ENCODE measurements around the gene LENEP. TPM values are rescaled to one million over a fixed set of nuclear protein-coding genes. Genes with fewer than 3 reads are reported as not detected.

The LENEP gene, protein sequence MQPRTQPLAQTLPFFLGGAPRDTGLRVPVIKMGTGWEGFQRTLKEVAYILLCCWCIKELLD
- 1 to 10 TPM; 1.1 to 1.9 TPM for total RNA-seq

DNA sequence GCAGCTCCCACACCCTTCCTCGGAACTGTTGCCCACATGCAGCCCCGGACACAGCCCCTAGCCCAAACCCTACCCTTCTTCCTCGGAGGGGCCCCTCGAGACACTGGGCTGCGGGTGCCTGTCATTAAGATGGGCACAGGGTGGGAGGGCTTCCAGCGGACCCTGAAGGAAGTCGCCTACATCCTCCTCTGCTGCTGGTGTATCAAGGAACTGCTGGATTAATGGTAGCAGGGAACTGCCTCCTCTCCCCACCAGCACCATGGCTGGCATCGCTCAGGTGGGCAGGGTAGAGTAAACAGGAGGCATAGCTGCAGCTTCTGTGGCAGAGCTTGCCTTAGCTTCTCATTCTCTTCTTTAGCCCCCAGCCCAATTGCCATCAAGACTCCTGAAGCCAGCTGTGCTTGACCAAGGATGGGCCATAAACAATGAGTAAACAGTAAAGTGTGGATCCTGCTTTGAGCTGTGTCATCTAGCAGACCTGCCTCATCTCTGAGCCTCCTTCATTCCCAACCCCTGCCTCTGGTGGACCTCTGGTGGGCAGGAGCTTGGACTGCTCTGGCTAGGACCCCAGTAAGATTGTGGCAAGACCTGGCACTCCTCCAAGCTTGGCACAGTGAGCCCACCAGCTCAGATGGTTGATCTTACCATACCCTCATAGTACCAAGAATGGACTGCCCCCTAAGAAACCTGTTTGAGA, at the start of gene LENEP:
TSS of gene LENEP (plus strand) at position 15 of the 697 bp plus-strand sequence. CDS start at position 37, 22 bp downstream.
- no peak for ATAC-seq (ENCODE audit: low read depth)
- Mint-ChIP-seq H3K9me3 (no peaks in the 10 kb centered on the region), H3K36me3 (peaks cover 4% of the 10 kb centered on the region), H3K4me3 (no peak within 1 kb of the TSS), H3K4me1 (peaks cover 28% of the 10 kb centered on the region), H3K27me3 (no peaks in the 10 kb centered on the region), H3K27ac (peak within 1 kb of the TSS; percentile 19)
- POLR2A ChIA-PET = interaction anchor here (0.7 to 5.2 kb wide), 10 partner anchors 11 to 40 kb away, joined by 3 to 36 read pairs (median 4); partner anchors contain the start of genes FLAD1 and PYGO2
- DNase-seq = no peak

DNA sequence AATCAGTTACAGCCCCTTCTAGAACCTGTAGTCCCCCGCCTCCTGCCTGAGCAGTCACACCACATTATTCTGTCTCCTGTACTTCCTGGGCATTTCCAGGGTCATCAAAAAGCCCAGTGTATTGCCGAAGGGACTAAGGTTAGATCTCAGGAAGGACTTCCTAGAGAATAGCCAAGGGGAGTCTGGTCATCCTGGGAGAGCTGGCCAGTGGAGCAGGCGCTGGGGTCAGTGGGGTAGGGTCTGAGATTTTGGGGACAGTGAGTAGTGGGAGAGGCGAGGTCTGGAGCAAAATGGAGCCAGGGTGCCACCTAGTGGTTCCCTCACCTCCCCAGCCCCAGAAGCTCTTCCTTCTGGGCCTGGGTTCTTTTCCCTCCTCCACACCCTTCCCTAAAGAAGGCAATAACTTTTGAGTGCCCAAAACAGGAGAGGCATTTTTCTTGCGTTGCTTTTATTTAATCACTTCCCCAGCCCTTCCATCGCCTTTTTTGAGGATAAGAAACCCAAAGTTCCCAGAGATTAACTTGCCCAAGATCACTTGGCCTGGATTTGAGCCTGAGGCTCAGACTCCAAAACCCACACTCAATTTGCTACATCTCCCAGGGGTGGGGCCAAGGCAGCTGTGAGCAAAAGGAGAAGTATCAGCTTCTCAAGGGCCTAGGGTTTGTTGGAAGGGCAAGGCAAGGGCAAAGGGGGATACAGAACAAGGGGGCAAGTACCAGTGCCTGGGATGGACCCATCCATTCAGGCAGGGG, 49.6 kb upstream of the LENEP start:
- no peaks in the 10 kb centered on the region for H3K27me3 Mint-ChIP-seq
- ATAC-seq (ENCODE audit: low read depth) (no peak), DNase-seq (peak; percentile 52)
- peaks cover 6% of the 10 kb centered on the region for H3K36me3 Mint-ChIP-seq
- POLR2A ChIA-PET = interaction anchor here (0.8 to 1.2 kb wide), 2 partner anchors 337 to 384 kb away, joined by 3 read pairs; no protein-coding TSS in a partner anchor
- peak overlapping the region; percentile 10 for H3K4me3 Mint-ChIP-seq
- H3K4me1 Mint-ChIP-seq = peaks cover 46% of the 10 kb centered on the region
- H3K9me3 Mint-ChIP-seq = no peaks in the 10 kb centered on the region
- peak overlapping the region; percentile 92 for H3K27ac Mint-ChIP-seq

DNA sequence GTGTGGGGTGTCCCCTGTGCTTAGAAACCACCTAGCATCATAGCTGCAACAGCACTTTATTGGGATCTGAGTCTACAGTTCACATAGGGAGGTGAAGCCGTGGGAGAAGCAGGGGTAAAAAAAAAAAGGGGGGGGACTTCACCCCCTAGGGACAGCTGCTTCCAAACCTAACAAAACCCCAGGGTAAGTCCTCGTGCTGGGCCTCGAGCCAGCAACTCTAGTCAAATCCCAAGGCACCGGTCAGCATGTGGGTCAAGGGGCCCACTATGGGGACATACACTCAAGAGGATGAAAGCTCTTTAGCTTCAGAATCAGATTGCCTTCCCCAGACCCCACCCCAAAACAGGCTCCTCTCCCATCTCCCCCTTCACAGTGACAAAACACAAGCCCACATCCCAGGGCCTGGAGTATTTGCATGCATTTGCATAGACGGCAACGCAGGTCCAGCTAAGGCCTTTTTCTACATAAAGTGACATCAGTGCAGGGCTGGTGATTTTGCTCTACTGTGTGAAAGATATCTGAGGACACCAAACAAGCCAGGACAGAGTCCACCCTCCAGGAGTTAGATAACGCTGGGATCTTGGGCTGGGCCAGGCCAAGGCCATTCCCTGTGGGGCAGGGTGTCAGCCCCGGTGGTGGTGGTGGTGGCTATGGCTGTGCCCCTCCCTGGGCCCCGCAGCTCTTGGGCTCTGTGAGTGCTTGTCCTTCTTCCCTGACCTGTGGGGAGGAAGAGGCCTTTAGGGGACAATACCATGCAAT, 48.8 kb upstream of the LENEP start:
- no peak for ATAC-seq (ENCODE audit: low read depth)

DNA sequence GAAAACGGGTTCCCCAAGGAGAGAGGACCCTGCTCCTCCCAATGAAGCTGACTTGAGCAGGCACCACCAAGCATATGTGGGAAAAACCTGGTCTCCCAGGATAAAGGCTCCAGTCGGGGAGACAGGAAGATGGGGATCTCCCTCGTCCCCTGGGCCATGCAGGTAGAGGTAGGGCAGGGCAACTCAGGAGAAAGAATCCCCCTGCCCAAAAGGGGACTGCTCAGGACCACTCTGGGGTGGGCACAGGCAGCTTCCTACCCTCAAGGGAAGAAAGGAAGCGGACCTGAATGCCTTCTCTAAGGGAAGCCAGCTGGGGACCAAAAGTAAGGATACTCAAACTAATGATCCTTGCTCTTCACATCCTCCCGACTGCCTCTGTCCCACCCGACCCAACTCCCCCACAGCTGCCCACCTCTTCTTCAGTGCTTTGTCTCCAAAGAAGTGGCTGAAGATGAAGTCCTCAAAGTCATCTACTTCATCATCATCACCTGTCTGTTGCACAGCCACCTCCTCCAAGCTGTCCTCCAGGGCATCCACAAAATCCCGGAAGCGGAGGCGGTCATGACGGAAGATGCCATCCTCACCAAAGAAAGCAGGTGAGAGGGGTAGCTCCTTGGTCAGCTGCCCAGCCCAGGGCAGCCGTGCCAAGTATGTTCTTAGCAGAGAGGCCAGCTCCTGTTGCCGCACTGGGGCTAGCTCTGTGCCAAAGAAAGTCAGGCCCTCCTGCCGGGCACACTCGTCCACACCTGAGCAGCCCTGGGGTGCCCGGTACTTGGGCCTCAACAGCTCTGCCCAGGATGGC, 48.0 kb upstream of the LENEP start:
- no peak for DNase-seq
- Mint-ChIP-seq H3K27me3 (no peaks in the 10 kb centered on the region), H3K36me3 (peaks cover 8% of the 10 kb centered on the region), H3K4me3 (no peak overlapping the region), H3K27ac (no peak overlapping the region), H3K4me1 (peaks cover 40% of the 10 kb centered on the region), H3K9me3 (no peaks in the 10 kb centered on the region)
- no peak for ATAC-seq (ENCODE audit: low read depth)
- POLR2A ChIA-PET = interaction anchor here (0.6 to 1.9 kb wide), 4 partner anchors 9 to 338 kb away, joined by 3 to 9 read pairs (median 6); partner anchors contain the start of genes PBXIP1 and PMVK

More for the DNA sequence above, 48.8 kb upstream of the LENEP start:
- peaks cover 8% of the 10 kb centered on the region for H3K36me3 Mint-ChIP-seq
- peak overlapping the region; percentile 92 for H3K27ac Mint-ChIP-seq
- no peak for DNase-seq
- no peaks in the 10 kb centered on the region for H3K9me3 Mint-ChIP-seq
- peaks cover 42% of the 10 kb centered on the region for H3K4me1 Mint-ChIP-seq
- H3K27me3 Mint-ChIP-seq = no peaks in the 10 kb centered on the region
- no peak overlapping the region for H3K4me3 Mint-ChIP-seq
- POLR2A ChIA-PET = interaction anchor here (0.6 to 1.9 kb wide), 3 partner anchors 8 to 338 kb away, joined by 3 to 9 read pairs (median 3); partner anchors contain the start of gene PMVK

DNA sequence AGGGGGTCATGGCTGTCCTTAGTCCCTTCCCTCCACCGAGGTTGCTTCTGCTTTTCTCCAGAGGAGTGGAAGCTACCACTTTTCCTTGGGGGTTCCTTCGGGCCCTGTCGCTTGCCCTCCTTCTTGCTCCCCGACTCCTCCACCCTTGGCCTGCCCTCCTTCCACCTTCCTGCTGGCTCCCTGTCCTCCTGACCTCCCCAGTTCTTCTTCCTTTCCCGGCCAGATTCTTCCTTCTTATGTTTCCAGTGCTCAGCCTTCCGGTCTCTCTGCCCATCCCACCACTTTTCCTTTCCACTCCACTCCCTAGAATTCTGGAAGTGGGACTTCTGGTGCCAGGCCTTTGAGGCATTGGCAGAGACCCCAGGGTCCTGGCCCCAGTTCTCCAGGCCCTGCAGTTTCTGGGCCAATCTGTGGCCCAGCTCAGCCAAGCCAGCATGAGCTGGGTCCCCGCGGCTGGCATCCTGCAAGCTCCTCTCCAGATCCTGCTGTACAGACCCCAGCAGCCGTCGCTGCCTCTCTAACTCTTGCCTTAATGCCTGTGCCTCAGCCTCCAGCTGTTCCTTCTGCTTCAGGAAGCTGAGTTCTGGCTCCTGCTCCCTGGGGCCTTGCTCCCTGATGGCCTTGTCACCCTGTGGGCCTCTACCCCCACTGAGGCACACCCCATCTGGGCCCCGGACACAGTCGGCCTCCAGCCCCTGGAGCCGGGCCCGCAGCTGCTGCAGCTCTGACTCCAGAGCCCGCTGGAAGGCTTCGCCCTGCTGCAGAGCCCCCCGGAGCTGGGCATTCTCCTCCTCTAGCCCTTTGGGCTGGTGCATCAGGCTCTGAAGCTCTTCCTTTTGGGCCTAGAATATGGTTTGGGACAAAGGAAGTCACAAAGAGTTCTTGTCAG, 47.2 kb upstream of the LENEP start:
- Mint-ChIP-seq H3K27me3 (no peaks in the 10 kb centered on the region), H3K36me3 (peaks cover 13% of the 10 kb centered on the region), H3K27ac (no peak overlapping the region), H3K9me3 (no peaks in the 10 kb centered on the region), H3K4me1 (peaks cover 38% of the 10 kb centered on the region), H3K4me3 (no peak overlapping the region)
- ATAC-seq (ENCODE audit: low read depth) (no peak), DNase-seq (no peak)
- POLR2A ChIA-PET = interaction anchor here (1.3 to 1.9 kb wide), 2 partner anchors 9 to 10 kb away, joined by 9 read pairs; partner anchors contain the start of genes PBXIP1 and PMVK

DNA sequence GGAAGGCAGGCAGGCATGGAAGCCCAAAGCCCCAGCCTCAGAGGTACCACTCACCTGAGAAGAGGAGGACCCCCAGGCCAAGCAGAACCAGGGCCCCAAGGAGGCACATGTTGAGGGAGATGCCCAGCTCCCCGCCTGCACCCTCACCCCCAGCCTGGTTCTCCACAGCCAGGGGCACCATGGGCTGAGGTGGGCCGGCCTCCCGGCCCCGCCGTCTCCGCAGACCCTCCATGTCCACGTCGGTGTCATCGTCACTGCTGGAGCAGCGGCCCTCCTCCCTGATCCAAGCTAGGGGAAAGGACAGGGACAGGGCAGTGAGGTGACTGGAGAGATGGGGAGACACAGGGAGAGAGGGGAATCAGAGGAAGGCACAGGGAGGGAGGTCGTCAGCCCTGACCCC, 45.3 kb upstream of the LENEP start:
- no peak for DNase-seq
- H3K4me3 Mint-ChIP-seq = no peak overlapping the region
- H3K36me3 Mint-ChIP-seq = peaks cover 23% of the 10 kb centered on the region
- POLR2A ChIA-PET = interaction anchor here (6.6 kb wide), 1 partner anchor 10 kb away, joined by 38 read pairs; the partner anchor contains the start of gene PMVK
- H3K4me1 Mint-ChIP-seq = peaks cover 40% of the 10 kb centered on the region
- H3K27ac Mint-ChIP-seq = peak overlapping the region; percentile 30
- H3K27me3 Mint-ChIP-seq = no peaks in the 10 kb centered on the region
- H3K9me3 Mint-ChIP-seq = no peaks in the 10 kb centered on the region
- no peak for ATAC-seq (ENCODE audit: low read depth)

DNA sequence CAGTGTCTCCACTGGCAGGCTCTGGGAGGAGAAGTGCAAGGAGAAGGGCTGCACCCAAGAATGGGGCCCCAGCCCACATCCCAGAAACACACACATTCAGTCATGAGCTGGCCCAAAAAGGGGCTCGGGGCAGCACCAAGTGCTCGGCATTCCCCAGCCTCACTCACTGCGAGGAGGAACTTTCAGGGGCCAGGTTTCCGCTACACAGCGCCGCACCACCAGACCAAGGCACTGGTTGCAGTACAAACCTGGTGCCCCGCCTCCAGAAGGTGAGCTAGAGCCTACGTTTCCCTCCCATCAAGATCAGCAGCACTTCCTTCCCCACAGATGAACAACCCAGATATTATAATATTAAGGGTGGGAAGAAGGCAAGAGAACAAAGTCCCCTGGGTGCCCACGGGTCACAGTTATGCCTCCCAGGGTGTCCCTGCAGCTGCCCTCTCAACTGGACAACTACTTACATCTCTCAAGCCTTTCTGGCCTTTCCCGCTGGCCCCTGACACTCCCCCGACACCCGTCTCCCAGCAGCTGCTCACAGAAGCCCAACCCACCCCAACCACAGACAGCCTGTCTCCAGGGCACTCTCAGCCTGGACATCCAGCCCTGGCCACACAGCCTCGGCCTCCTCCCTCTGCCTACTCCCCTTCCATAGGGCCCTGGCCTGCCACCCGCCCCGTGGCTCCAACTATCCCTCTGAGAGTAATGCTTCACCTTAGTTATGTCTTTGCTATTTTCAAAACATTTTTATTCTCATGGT, 41.3 kb upstream of the LENEP start:
- Mint-ChIP-seq H3K27ac (peak overlapping the region; percentile 99), H3K9me3 (no peaks in the 10 kb centered on the region), H3K4me3 (peak overlapping the region; percentile 97), H3K27me3 (no peaks in the 10 kb centered on the region), H3K36me3 (peaks cover 28% of the 10 kb centered on the region), H3K4me1 (peaks cover 62% of the 10 kb centered on the region)
- DNase-seq (peak; percentile 62), ATAC-seq (ENCODE audit: low read depth) (peak; percentile 47)
- POLR2A ChIA-PET = interaction anchor here (0.7 to 6.6 kb wide), 7 partner anchors 10 to 99 kb away, joined by 3 to 38 read pairs (median 7); partner anchors contain the start of genes ADAM15, CKS1B, FLAD1 and PMVK

DNA sequence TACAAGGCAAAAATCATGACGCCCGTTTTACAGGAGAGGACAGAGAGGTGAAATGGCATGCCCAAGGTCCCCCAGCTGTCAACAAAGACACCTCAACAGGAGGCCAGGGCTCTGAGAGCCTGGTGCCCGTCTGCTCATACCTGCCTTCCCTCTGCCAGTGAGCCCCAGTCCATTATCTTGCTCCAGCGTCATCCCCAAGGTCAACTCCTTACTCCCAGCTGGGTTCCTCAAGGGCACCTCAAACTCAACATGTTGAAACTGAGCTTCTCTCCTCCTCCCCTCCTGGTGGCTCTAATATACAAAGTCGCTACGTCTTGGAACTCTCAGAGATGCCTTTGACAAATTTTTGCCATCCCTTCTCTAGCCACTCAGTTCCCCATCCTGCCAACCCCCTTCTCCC, 40.7 kb upstream of the LENEP start:
- ATAC-seq (ENCODE audit: low read depth) (no peak), DNase-seq (no peak)
- peaks cover 26% of the 10 kb centered on the region for H3K36me3 Mint-ChIP-seq
- POLR2A ChIA-PET = interaction anchor here (1.5 to 6.6 kb wide), 5 partner anchors 9 to 98 kb away, joined by 5 to 38 read pairs (median 12); partner anchors contain the start of genes ADAM15, CKS1B, FLAD1 and PMVK
- peaks cover 63% of the 10 kb centered on the region for H3K4me1 Mint-ChIP-seq
- no peaks in the 10 kb centered on the region for H3K9me3 Mint-ChIP-seq
- H3K27ac Mint-ChIP-seq = peak overlapping the region; percentile 99
- peak overlapping the region; percentile 97 for H3K4me3 Mint-ChIP-seq
- H3K27me3 Mint-ChIP-seq = no peaks in the 10 kb centered on the region

DNA sequence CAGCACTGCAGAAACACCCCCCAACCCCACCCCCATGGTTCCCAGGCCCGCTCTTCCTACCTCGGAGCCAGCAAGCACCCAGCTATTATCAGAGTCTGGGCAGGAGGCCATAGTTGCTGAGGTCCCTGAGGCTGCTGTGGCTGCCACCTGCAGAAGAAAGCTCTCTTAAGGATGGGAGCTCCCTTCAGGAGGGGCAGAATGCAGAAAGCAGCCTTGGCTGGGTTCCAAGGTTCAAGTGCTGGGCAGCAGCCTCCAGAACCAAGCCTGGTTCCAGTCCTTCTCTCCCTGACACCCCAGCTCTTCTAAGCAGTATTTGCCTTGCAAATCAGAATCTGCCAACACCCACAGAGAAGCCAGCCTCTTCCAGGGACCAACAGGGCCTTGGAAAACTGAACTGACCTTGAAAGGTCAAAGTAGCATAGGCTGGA, 39.8 kb upstream of the LENEP start:
- no peaks in the 10 kb centered on the region for H3K27me3 Mint-ChIP-seq
- H3K4me3 Mint-ChIP-seq = peak overlapping the region; percentile 97
- POLR2A ChIA-PET = interaction anchor here (1.0 to 6.6 kb wide), 2 partner anchors 16 to 41 kb away, joined by 3 to 38 read pairs; partner anchors contain the start of gene PMVK
- ATAC-seq (ENCODE audit: low read depth) (no peak), DNase-seq (no peak)
- no peaks in the 10 kb centered on the region for H3K9me3 Mint-ChIP-seq
- peaks cover 62% of the 10 kb centered on the region for H3K4me1 Mint-ChIP-seq
- peaks cover 26% of the 10 kb centered on the region for H3K36me3 Mint-ChIP-seq
- peak overlapping the region; percentile 99 for H3K27ac Mint-ChIP-seq

DNA sequence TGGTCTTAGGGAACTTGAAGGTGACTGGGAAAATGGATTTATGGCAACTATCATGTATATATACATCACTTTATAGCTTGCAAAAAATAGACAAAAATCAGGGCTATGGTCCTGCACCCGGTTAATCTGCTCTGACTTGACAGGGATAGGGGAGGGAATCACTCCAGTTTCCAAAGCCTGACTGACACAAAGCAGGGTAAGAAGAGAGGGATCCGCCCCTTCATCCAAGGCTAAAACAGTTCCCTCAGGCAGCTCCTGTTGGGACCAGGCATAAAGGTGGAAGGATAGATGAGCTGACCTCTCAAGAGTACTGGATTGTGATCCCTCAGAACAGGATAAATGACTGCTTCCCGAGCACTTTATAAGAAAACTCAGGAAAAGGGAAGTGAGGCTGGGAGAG, 38.8 kb upstream of the LENEP start:
- H3K4me1 Mint-ChIP-seq = peaks cover 62% of the 10 kb centered on the region
- POLR2A ChIA-PET = interaction anchor here (1.0 to 3.1 kb wide), 13 partner anchors 8 to 346 kb away, joined by 3 to 45 read pairs (median 9); partner anchors contain the start of genes ADAM15, ADAR, CKS1B and FLAD1
- no peak for DNase-seq
- H3K9me3 Mint-ChIP-seq = no peaks in the 10 kb centered on the region
- H3K36me3 Mint-ChIP-seq = peaks cover 22% of the 10 kb centered on the region
- no peaks in the 10 kb centered on the region for H3K27me3 Mint-ChIP-seq
- ATAC-seq (ENCODE audit: low read depth) = no peak
- peak overlapping the region; percentile 97 for H3K4me3 Mint-ChIP-seq
- peak overlapping the region; percentile 99 for H3K27ac Mint-ChIP-seq
